Measurements from ENCODE around the gene DHX16.

- TF ChIP-seq CTCF (IDR thresholded peaks at IDR 0.05), result no peak
- TF ChIP-seq EZH2 (IDR thresholded peaks at IDR 0.05; ENCODE audit: borderline replicate concordance, insufficient read depth, low read depth, low read length, poor library complexity, severe bottlenecking), result no peak
Observed at GRCh38 chr6:30676660-30677285, 4.0 kb upstream of the DHX16 start.
